HG03175 (cell line): ENCODE measurements around the gene TFAP2C.

ENCODE experiments used
- ATAC-seq: cut with Tn5 transposase; IDR thresholded peaks from one replicate; pipeline ENCODE4 v1.9.1; 2021; ENCODE audit warnings: mild to moderate bottlenecking, moderate library complexity; ENCODE audit not compliant: unreplicated experiment

TFAP2C gene

GRCh38 chr20:56628873-56629463, at the start of gene TFAP2C:
Gene TFAP2C, plus strand, starts transcription at chr20:56629306. Its CDS starts 239 bp downstream, at chr20:56629545.
- no peak for ATAC-seq

GRCh38 chr20:56580226-56580625, 48.9 kb upstream of the TFAP2C start:
- ATAC-seq, result no peak

GRCh38 chr20:56581701-56582100, 47.4 kb upstream of the TFAP2C start:
- no peak for ATAC-seq

- ATAC-seq, result no peak
These were observed 46.6 kb upstream of the TFAP2C start for GRCh38 chr20:56582542-56582941.

GRCh38 chr20:56584916-56585315, 44.2 kb upstream of the TFAP2C start:
- ATAC-seq, result no peak

- no peak for ATAC-seq
These were observed 41.6 kb upstream of the TFAP2C start for GRCh38 chr20:56587307-56588041.

GRCh38 chr20:56588996-56589395, 40.1 kb upstream of the TFAP2C start:
- ATAC-seq, result no peak

- no peak for ATAC-seq
These were observed 39.5 kb upstream of the TFAP2C start for GRCh38 chr20:56589633-56590032.

- no peak for ATAC-seq
These were observed 38.2 kb upstream of the TFAP2C start for GRCh38 chr20:56590888-56591287.

GRCh38 chr20:56592211-56592610, 36.9 kb upstream of the TFAP2C start:
- ATAC-seq, result no peak

- no peak for ATAC-seq
These were observed 36.3 kb upstream of the TFAP2C start for GRCh38 chr20:56592817-56593216.

- ATAC-seq, result no peak
These were observed 33.2 kb upstream of the TFAP2C start for GRCh38 chr20:56595746-56596475.

GRCh38 chr20:56601166-56601565, 27.9 kb upstream of the TFAP2C start:
- no peak for ATAC-seq

GRCh38 chr20:56604673-56605072, 24.4 kb upstream of the TFAP2C start:
- ATAC-seq, result no peak

GRCh38 chr20:56605261-56605996, 23.7 kb upstream of the TFAP2C start:
- no peak for ATAC-seq

GRCh38 chr20:56606174-56606945, 22.7 kb upstream of the TFAP2C start:
- no peak for ATAC-seq

- no peak for ATAC-seq
These were observed 21.9 kb upstream of the TFAP2C start for GRCh38 chr20:56607061-56607704.

GRCh38 chr20:56608376-56608775, 20.7 kb upstream of the TFAP2C start:
- ATAC-seq, result no peak

GRCh38 chr20:56609321-56609720, 19.8 kb upstream of the TFAP2C start:
- no peak for ATAC-seq

- no peak for ATAC-seq
These were observed 19.0 kb upstream of the TFAP2C start for GRCh38 chr20:56610098-56610497.
